GM18519 (cell line): ENCODE results near the gene HYLS1.

ENCODE experiments used
- ATAC-seq: cut with Tn5 transposase; IDR thresholded peaks from one replicate; pipeline ENCODE4 v1.9.1; 2021; ENCODE audit warnings: mild to moderate bottlenecking, moderate library complexity; ENCODE audit not compliant: unreplicated experiment, low FRiP score

The HYLS1 gene

GRCh38 chr11:125931668-125932067 is 44.2 kb downstream of the HYLS1 start:
- ATAC-seq = no peak

GRCh38 chr11:125932301-125932700 is 44.8 kb downstream of the HYLS1 start:
- no peak for ATAC-seq

- no peak for ATAC-seq
Observed at GRCh38 chr11:125933030-125933813, 45.8 kb downstream of the HYLS1 start.

GRCh38 chr11:125934473-125934872 is 47.0 kb downstream of the HYLS1 start:
- ATAC-seq = no peak

GRCh38 chr11:125935056-125935455 is 47.6 kb downstream of the HYLS1 start:
- no peak for ATAC-seq

GRCh38 chr11:125935618-125936199 is 48.2 kb downstream of the HYLS1 start:
- no peak for ATAC-seq

- ATAC-seq = no peak
Observed at GRCh38 chr11:125938418-125938817, 51.0 kb downstream of the HYLS1 start.

GRCh38 chr11:125939081-125939521 is 51.6 kb downstream of the HYLS1 start:
- ATAC-seq = no peak

- ATAC-seq = no peak
Observed at GRCh38 chr11:125940145-125940544, 52.7 kb downstream of the HYLS1 start.

GRCh38 chr11:125941267-125941618 is 53.8 kb downstream of the HYLS1 start:
- ATAC-seq = no peak

- ATAC-seq = no peak
Observed at GRCh38 chr11:125941619-125942611, 54.4 kb downstream of the HYLS1 start.

- no peak for ATAC-seq
Observed at GRCh38 chr11:125942771-125943428, 55.4 kb downstream of the HYLS1 start.

- ATAC-seq = no peak
Observed at GRCh38 chr11:125943661-125944349, 56.3 kb downstream of the HYLS1 start.

GRCh38 chr11:125944350-125945010 is 57.0 kb downstream of the HYLS1 start:
- ATAC-seq = no peak

GRCh38 chr11:125945011-125945796 is 57.7 kb downstream of the HYLS1 start:
- ATAC-seq = no peak

GRCh38 chr11:125945797-125946520 is 58.5 kb downstream of the HYLS1 start, which contains the start of gene VSIG10L2:
Gene VSIG10L2, plus strand, starts transcription at chr11:125946044. Its CDS starts 12 bp downstream, at chr11:125946056.
- no peak for ATAC-seq

- no peak for ATAC-seq
Observed at GRCh38 chr11:125946712-125947418, 59.4 kb downstream of the HYLS1 start.
